Retina (tissue), 1 donor: Measurements from ENCODE around the gene CNTNAP2.
A peak's percentile ranks its signal among the peaks of the same experiment; 100 is the strongest.

Source experiments
- DNase-seq: peaks from one replicate; pipeline ENCODE4 v3.0.0-alpha.2; 2016

CNTNAP2 gene

GRCh38 chr7:146922782-146923181, 806.2 kb downstream of the CNTNAP2 start:
- no peak for DNase-seq

DNA sequence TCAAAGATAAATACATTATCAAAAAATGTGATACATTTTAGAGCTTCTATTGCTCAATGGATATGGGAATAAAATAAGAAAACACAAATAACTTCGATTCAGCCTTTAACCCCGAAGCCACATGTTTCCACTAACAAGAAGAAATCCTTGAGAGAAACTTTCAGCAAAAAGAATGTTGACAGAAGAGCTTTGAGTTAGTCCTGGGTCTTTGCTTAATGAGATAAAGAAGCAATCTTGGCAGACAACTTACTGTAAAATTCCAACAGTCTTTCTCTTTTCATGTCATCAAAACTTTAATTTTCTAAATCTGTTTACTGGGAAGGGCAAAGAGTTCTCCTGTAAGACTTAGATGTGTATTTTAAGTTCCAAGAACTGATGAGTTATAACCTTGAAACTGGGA, 810.2 kb downstream of the CNTNAP2 start:
- DNase-seq = no peak

DNA sequence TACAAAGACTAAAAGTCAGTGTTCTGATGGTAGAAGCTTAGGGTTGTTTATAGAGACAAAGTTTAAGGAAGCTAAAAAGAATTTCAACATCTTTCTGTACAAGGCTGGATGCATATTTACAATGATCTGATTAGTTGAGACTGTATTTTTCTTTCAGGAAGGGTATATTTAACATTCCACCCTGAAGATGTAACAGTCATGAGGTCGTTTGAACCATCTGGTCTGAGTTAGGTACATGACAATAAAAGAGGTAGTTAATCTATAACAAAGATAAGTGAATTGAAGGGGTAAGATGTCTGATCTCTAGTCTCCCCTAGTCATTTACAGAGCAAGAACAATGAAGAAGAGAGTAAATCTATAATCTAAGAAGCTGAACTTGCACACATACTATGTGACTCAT, 821.2 kb downstream of the CNTNAP2 start:
- DNase-seq = no peak

GRCh38 chr7:146943483-146943882, 826.9 kb downstream of the CNTNAP2 start:
- no peak for DNase-seq

DNA sequence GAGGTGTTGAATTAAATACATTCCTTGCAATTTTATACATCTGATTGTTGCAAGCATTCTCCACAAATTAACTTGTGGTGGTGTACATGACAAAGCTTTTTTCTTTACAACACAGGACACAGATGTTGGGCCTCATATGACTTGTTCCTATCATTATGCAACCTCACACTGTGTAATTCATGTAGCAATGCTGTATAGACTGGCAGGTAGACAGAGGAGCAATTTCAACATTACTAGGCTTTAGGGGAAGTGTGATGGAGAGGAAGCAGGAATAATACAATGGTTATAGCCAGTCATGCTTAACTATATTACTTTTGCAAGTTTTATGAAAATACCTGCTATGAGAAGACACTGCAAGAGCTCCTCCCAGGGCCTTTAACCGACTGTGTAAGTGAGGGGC, 832.1 kb downstream of the CNTNAP2 start:
- DNase-seq = no peak

DNA sequence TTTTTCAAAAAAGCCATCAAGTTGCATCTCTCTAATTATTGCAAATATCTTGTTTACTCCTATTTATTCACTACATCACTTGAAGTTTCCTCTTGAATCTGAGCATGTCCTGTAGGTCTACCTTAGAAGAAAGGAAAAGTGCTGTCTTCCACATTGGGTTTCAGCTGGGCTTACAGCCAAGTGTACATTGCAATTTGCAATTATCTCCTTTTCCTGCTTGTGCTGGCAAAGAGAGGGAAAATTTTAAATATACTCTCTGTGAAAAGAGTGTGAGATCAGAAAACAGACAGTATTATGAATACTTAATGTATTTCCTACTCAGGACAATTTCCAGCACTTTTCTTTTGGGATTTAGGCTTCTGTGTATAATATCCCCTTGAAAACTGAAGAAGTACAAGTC, 839.7 kb downstream of the CNTNAP2 start:
- DNase-seq = no peak

GRCh38 chr7:146956853-146957252, 840.3 kb downstream of the CNTNAP2 start:
- DNase-seq = no peak

- DNase-seq = peak; percentile 50
Measured at GRCh38 chr7:146960773-146961391, 844.3 kb downstream of the CNTNAP2 start.

DNA sequence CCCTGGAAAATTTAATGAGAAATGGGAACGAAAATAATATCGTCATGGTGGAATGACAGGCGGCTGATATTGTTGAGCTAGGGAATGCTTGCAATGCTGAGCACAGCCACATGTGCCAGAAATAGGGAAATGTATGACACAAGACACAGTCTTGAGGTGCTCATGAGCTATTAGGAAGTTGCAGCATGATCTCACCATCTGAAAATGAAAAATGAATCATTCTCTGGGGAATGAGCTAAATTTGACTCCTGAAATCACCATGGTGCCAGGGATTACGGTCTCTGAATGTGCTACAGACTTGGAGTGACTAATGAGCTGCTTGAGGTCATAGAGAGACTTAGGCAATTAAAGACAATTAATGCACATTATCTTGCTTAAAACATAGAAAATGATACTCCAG, 845.0 kb downstream of the CNTNAP2 start:
- DNase-seq = no peak

DNA sequence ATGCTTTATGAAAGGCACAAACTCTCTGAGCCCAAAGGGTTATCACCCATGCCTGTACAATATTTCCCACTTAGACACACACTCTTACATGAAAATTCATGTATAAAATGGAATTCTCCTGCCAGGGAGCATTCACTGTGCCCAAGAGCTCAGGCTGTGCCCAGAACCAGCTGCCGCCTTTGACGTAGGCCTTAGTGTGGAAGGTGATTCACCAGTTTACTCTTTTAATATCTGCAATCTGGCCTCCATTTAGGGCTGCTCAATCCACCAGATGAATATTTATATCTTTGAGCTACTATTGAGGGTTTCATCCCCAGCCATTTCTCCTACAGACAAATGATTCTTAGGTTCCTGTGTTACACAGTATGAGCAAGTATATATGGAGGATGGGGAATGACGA, 849.7 kb downstream of the CNTNAP2 start:
- DNase-seq = no peak

- peak; percentile 48 for DNase-seq
Measured at GRCh38 chr7:146982482-146982881, 865.9 kb downstream of the CNTNAP2 start.

DNA sequence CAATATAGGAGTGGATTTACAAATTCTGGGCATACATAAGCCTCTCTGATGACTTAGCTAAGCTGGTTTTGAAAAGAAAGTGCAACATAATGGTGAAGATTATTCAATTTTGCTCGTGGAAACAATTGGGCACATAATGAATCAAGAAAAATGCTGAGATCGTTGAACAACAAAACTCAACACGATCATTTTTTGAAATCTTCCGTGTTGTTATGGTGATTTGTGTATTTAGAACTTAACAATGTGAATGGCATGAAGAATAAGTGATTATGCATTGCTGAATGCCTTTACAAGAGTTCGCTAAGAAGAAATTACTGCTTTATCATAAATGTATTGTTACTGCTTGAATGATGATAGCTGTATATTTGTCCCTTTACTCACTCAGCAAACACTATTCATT, 875.0 kb downstream of the CNTNAP2 start:
- DNase-seq = no peak

- no peak for DNase-seq
Measured at GRCh38 chr7:146993764-146994163, 877.2 kb downstream of the CNTNAP2 start.

- DNase-seq = no peak
Measured at GRCh38 chr7:147008530-147008929, 891.9 kb downstream of the CNTNAP2 start.

GRCh38 chr7:147012666-147013065, 896.1 kb downstream of the CNTNAP2 start:
- DNase-seq = no peak

DNA sequence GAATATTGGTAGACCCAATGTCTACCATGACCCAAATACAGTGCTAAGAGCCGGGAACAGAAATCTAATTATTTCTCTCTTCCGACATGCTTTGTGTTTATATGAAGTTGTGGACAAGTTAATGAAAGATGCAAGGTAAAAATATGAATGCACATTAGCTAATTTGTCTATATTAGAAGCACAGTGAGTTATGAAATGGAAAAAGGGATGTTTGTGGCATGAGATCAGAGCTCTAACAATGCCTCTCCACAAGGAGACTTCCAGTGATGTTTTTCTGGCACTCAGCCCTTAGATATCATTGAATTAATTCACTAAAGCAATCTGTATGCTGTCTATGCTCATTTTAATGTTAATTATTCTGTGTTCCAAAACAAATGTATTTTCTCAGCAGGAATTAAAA, 897.2 kb downstream of the CNTNAP2 start:
- no peak for DNase-seq

GRCh38 chr7:147014286-147014955, 897.8 kb downstream of the CNTNAP2 start:
- DNase-seq = peak; percentile 11

- no peak for DNase-seq
Measured at GRCh38 chr7:147015999-147016398, 899.4 kb downstream of the CNTNAP2 start.

DNA sequence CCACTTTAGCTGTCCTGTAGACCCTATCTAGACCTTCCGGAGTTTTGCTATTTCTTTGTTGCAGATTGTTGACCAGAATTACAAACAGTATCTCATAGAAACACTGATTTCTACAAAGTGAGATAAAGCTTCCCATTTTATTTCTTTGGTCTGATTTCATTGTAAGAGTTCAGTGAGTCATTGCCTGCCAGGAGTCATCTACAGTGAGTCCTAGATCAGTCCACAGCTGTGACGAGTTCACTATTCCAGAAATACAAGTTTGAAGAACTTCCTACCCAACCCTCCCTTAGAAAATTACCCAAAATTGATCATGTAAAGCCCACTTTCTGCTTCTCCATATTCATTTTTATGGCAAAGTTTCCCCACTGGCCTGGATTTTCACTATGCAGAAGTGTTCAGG, 905.5 kb downstream of the CNTNAP2 start:
- no peak for DNase-seq

- DNase-seq = no peak
Measured at GRCh38 chr7:147023440-147023839, 906.8 kb downstream of the CNTNAP2 start.

GRCh38 chr7:147029953-147030352, 913.4 kb downstream of the CNTNAP2 start:
- no peak for DNase-seq

DNA sequence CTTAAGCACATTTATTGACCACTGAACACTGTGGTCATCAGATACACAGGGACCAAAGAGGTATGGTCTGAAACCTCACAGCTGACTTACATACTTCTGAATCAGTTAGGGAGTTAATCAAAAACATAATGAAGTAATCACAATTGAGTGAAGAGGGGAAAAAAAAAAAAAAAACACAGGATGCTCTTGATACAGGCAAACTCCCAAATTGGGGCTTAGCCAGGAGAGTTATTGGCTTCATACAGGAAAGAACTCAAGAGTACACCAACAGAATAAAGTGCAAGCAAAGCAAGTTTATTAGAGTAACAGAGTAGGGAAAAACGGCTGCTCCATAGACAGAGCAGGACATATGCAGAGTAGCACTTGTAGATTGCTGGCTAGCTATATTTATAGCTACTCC, 917.0 kb downstream of the CNTNAP2 start:
- DNase-seq = no peak

DNA sequence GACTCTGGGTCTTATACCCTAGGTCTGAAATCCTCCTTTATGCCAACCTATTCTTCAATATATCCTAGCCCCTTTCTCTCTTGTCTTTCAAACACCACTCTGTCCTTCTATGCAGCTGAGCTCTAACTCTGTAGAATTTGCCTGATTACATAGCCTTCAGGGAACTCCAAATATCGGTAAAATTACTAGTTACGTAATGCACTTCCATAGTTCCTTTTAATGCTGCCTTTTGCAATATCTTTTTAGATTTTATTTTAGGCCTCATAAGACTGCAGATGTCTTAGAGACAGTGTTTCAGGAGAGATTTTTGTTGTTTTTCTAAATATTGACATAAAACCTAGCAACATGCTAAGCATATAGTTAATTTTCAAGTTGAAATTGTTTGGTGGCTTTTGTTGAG, 924.8 kb downstream of the CNTNAP2 start:
- no peak for DNase-seq

GRCh38 chr7:147044941-147045340, 928.3 kb downstream of the CNTNAP2 start:
- DNase-seq = no peak

DNA sequence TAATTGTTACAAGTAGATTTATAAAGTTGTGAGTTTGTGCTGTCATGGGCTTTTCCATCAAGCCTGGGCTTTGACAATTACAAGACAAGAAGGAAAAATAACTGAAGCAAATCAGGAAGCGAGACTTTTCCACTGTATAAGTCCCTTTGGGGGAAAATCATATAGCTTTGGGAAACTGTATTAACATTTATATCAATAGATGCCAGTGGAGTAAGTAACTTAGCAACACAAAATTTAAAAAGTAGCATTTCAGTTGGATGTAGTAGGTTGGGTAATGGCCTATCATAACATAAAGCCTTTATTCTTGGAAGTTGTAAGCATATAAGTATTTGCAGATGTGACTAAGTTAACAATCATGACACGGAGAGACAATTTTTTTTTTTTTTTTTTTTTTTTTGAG, 931.1 kb downstream of the CNTNAP2 start:
- no peak for DNase-seq
